ENCODE data around the gene ELAC2.

ELAC2 gene

GRCh38 chr17:13024526-13025257 is 6.9 kb upstream of the ELAC2 start:
- DNase-seq (ENCODE audit: low read depth), result peak; percentile 60
- TF ChIP-seq CTCF (conservative IDR thresholded peaks at IDR 0.05; ENCODE audit: control insufficient read depth, insufficient read depth, low read depth, low read length), result peak; percentile 99
- peak overlapping the region; percentile 23 for H3K4me3 ChIP-seq (ENCODE audit: control insufficient read depth, low read depth, low read length)

- TF ChIP-seq CTCF (conservative IDR thresholded peaks at IDR 0.05; ENCODE audit: control insufficient read depth, insufficient read depth, low read depth, low read length), result no peak
- DNase-seq (ENCODE audit: low read depth), result no peak
- H3K4me3 ChIP-seq (ENCODE audit: control insufficient read depth, low read depth, low read length), result no peak overlapping the region
Observed at GRCh38 chr17:13024016-13024415, 6.2 kb upstream of the ELAC2 start.

DNA sequence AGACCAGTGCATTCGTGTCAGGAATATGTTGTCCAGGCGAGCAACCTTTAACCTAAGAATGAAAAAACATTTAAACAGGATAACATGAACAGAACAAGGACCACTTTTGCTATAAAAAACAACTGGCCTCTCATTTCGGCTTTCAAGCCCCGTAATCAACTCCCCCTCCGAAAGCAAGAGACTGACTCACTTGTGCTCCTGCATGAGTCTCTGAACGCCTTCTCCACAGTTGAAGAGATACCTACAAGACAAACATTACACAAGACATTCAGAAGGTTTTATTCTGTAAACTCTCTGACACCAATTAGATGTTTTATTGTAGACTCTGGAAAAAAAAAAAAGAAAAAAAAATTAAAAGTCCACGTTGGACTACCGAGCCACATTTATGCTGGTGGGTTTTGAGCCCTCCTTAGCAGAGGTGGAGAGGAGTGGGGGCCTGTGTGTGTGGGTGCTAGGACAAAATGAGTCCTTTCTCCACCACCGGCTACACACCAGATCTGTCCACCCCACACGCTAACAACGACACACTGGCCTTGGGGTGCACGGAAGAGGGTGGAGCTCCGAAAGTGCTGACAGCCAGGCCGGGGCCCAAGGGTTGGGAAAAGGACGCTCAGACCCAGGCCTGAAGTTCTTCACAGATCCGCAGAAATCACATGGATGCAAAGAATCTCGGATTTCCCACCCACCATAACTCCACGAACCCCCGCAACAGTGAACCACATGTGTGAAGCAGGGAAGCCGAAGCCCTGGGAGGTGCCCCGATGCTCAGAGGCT is 759 bp downstream of the ELAC2 start:
- no peak for TF ChIP-seq CTCF (conservative IDR thresholded peaks at IDR 0.05; ENCODE audit: control insufficient read depth, insufficient read depth, low read depth, low read length)
- peak overlapping the region; percentile 90 for H3K4me3 ChIP-seq (ENCODE audit: control insufficient read depth, low read depth, low read length)
- DNase-seq (ENCODE audit: low read depth), result peak; percentile 47

DNA sequence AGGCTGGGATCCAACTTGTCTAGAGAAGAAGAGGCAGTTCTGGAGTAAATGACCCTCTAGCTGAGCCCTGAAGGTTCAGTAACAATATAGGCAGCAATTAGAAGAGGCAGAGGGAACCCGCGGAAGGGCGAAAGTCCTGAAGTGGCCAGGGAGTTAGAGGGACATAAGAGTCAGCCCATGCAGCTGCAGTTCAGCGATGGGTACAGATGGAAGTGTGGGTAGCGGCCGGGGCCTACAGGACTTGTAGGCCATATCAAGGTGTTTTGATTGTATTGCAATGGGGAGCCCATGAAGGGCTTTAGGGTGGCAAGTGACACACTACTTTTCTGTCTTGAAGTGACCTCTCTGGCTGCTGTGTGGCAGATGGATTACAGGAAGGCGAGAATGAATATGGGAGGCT is 3.0 kb downstream of the ELAC2 start:
- no peak for TF ChIP-seq CTCF (conservative IDR thresholded peaks at IDR 0.05; ENCODE audit: control insufficient read depth, insufficient read depth, low read depth, low read length)
- no peak for DNase-seq (ENCODE audit: low read depth)
- no peak overlapping the region for H3K4me3 ChIP-seq (ENCODE audit: control insufficient read depth, low read depth, low read length)

- no peak overlapping the region for H3K4me3 ChIP-seq (ENCODE audit: control insufficient read depth, low read depth, low read length)
- TF ChIP-seq CTCF (conservative IDR thresholded peaks at IDR 0.05; ENCODE audit: control insufficient read depth, insufficient read depth, low read depth, low read length), result no peak
- DNase-seq (ENCODE audit: low read depth), result no peak
Observed at GRCh38 chr17:13010959-13011358, 6.9 kb downstream of the ELAC2 start.

- TF ChIP-seq CTCF (conservative IDR thresholded peaks at IDR 0.05; ENCODE audit: control insufficient read depth, insufficient read depth, low read depth, low read length), result no peak
- H3K4me3 ChIP-seq (ENCODE audit: control insufficient read depth, low read depth, low read length), result no peak overlapping the region
- no peak for DNase-seq (ENCODE audit: low read depth)
Observed at GRCh38 chr17:13008461-13008860, 9.4 kb downstream of the ELAC2 start.
